T-helper 1 cell treated with Interleukin-12 subunit alpha and Interleukin-12 subunit beta and Interleukin-4 antibody, amounts not matched to agents 30 ng/mL and 1 ng/mL, for 36 hours (primary cell): ENCODE measurements around the gene CREM. TPM values are rescaled to one million over a fixed set of nuclear protein-coding genes. Genes with fewer than 3 reads are reported as not detected.

Source experiments
- intact Hi-C: fragments of 100-400 bp; cut with micrococcal nuclease; formaldehyde crosslinking; loops from one replicate; pipeline ENCODE4 v1.15.1; 2024
- total RNA-seq: library from RNA; stranded (reverse); gene quantifications from 2 replicates; pipeline ENCODE4 v1.2.3, GENCODE V29; 2022

Gene CREM
- total RNA-seq, 1 donor from 2014 or later, result 74.7 TPM

DNA sequence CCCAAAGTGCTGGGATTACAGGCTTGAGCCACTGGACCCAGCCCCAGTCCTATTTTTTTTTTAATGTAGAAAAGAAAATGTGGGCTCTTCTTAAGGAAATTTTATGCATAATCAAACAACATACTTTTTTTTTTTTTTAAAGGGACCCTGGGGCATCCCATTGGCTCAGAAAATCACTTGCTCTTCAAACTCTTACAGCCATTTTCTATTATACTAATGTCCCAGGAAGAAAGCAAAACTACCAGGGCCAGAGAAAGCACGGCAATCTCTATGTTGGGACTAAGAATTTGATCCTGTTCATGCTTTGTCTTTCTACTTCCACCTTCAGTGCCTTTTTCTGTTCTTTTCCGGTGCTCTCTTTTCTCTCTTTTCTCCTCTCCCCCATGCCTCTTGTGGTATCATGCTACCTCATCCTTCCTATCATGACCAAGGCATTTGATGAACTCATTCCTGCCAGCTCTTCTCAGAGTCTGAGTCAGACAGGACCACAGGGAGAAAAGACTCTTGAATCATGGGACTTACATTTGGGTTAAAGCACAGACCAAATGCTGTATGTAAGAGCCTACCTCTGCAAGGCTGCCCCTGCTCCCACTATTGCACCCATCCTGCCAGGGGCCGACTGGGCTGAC is 133.2 kb downstream of the CREM start:
- intact Hi-C loops, result no loop called here

DNA sequence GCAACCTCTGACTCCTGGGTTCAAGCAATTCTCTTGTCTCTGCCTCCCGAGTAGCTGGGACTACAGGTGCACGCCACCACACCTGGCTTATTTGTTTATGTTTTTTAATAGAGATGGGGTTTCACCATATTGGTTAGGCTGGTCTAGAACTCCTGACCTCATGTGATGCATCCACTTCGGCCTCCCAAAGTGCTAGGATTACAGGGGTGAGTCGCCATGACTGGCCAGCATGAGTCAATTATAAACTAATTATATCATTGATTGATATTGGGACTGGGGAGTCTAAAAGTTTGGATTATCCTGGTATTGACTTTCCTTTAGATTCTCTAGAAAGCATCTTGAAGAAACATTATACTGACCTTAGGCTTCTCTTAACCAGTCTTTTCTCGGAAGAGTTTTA is 135.8 kb downstream of the CREM start:
- intact Hi-C loops, result no loop called here

Other genes starting within 250 kb of the CREM start
- gene CUL2, start 36.5 kb upstream of the CREM start, total RNA-seq, result 43.3 and 45.7 TPM in 2 replicates
- gene CCNY, start 209.7 kb downstream of the CREM start, total RNA-seq, result 55.3 and 61.5 TPM in 2 replicates